GM08714 (cell line): ENCODE results near the gene COQ7.

Experiments
- H3K4me3 ChIP-seq: fragments of 200-500 bp; sonication (Bioruptor generic); 2 replicates; pipeline ENCODE4 v1.5.1; 2014; ENCODE audit warnings: mild to moderate bottlenecking, low read length, inconsistent platforms
- ZNF274 ChIP-seq: IDR thresholded peaks from 2 replicates; pipeline ENCODE4 v1.6.1; 2012; ENCODE audit warnings: mild to moderate bottlenecking, low read depth, low read length

COQ7 gene

DNA sequence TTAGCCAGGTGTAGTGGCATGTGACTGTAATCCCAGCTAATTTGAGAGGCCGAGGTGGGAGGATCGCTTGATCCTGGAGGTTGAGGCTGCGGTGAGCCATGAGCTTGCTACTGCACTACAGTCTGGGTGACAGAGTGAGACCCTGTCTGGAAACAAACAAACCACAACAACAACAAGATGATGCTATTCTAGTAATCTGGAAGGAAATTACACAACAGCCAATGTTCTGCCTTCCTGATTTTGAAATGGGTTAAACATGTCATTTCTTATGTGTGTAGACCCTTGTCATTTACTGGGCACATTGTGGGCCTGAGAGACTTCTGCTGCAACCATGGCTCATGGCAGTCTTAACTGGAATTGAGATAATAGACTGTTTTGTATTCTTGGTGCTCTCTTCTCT is 5.9 kb downstream of the COQ7 start:
- no peak overlapping the region for H3K4me3 ChIP-seq
- TF ChIP-seq ZNF274 = no peak

DNA sequence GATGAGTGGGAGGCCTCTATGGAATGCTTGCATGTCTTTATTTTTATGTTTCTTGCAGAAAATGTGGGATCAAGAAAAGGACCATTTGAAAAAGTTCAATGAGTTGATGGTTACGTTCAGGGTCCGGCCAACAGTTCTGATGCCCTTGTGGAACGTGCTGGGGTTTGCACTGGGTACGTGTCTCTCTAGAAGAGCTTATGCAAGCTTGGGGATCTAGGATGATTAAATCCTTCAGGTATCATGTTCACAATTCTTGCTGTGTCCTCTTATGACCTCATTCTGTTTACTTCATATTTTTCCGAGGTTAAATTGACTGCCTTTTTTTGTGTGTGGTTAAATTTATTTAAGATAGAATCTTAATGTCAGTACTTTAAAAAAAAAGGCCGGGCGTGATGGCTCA is 6.4 kb downstream of the COQ7 start:
- no peak overlapping the region for H3K4me3 ChIP-seq
- TF ChIP-seq ZNF274 = no peak

GRCh38 chr16:19075511-19075910 is 8.1 kb downstream of the COQ7 start:
- no peak for TF ChIP-seq ZNF274
- no peak overlapping the region for H3K4me3 ChIP-seq

DNA sequence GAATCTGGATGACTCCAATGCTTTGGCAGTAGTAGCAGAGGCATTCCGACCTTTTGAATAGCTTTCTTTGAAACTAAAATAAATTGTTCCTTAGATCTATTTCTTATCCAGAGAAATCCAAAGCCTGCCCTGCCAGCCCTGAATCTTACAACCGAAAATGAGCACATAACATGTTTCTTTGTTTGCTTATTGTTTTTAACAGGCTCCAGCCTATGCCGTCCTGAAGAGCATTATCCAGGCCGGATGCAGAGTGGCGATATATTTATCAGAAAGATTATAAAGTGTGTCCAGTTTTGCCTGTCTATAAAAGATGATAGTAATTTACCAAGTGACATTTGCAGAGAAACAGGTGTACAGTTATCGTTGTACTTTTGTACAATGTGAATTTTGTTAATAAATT is 10.5 kb downstream of the COQ7 start:
- no peak for TF ChIP-seq ZNF274
- no peak overlapping the region for H3K4me3 ChIP-seq

- TF ChIP-seq ZNF274 = no peak
- H3K4me3 ChIP-seq = no peak overlapping the region
These were observed 16.3 kb downstream of the COQ7 start for GRCh38 chr16:19083670-19084069.

GRCh38 chr16:19084139-19084538 is 16.7 kb downstream of the COQ7 start:
- no peak overlapping the region for H3K4me3 ChIP-seq
- no peak for TF ChIP-seq ZNF274

DNA sequence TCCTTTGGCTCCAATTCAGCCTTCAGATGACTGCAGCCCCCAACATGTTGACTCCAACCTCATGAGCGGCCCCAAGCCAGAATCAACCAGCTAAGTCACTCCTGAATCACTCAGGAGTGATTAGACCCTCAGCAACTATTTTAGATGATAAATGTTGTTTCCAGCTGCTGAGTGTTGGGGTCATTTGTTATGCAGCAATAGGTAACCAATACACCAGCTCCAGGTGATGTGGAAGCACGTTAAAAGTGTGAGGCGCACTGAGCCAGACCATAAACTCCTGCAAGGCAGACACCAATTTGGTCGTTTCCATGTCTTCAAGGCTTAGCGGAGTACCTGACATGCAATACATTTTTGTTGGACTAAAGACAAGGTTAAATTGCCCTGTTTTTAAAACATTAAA is 17.5 kb downstream of the COQ7 start:
- TF ChIP-seq ZNF274 = no peak
- no peak overlapping the region for H3K4me3 ChIP-seq

GRCh38 chr16:19085679-19086200 is 18.3 kb downstream of the COQ7 start:
- H3K4me3 ChIP-seq = no peak overlapping the region
- TF ChIP-seq ZNF274 = no peak

DNA sequence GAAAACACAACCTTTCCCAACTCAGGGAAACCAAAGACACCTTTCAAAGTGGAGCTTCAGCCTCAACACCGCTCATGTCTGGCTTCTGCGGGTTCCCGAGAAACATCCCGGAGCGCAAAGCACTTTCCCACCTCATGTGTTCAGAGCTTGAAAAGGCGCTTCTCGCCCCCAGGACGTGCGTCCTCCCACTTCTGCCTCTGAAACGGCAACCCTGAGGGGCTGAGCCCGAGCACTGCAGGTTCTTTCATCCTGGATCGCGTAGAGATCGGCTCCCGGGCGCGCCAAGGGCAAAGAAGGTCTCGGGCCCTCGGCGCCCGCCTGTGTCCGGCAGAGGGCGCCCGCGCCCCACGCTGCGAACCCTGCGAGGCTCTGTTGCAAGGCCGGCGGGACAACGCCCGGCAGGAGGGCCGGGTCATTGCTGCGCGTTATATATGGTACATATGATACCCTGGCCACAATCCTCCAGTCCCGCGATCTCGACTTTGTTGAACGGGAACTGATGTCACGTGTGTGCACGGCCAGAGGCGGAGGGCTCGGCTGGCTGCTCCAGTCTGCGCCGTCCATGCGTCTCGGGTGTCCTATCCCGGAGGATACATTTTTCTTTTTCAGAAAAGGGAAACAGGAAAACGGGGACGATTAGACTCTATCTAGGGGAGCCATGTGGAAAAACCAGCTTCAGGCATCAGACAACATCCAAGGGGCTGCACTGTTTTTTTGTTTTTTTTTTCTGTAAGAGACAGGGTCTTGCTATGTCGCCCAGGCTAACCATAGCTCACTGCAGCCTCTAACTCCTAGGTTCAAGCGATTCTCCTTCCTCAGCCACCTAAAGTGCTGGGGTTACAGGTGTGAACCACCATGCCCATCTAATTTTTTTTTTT is 19.1 kb downstream of the COQ7 start:
- no peak for TF ChIP-seq ZNF274
- H3K4me3 ChIP-seq = peak overlapping the region; percentile 1; the same call in 1 of the 2 replicates

GRCh38 chr16:19088341-19088916 is 21.0 kb downstream of the COQ7 start:
- TF ChIP-seq ZNF274 = no peak

GRCh38 chr16:19089410-19089955 is 22.1 kb downstream of the COQ7 start:
- TF ChIP-seq ZNF274 = no peak
- H3K4me3 ChIP-seq = no peak overlapping the region

More at GRCh38 chr16:19088341-19088916, 21.0 kb downstream of the COQ7 start:
- H3K4me3 ChIP-seq = no peak overlapping the region

DNA sequence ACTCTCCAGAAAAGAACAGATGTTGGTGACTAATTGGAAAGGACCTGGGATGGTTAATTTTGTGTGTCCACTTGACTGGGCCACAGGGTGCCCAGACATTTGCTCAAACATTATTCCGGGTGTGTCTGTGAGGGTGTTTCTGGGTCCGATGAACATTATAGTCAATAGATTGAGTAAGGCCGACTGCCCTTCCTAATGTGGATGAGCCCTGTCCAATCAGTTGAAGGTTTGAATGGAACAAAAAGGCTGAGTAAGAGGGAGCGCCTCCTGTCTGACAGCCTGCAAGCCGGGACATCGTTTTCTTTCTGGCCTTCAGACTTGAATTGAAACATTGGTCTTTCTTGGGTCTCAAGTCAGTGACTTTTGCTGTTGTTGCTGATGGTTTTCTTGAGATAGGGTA is 23.5 kb downstream of the COQ7 start:
- no peak for TF ChIP-seq ZNF274
- no peak overlapping the region for H3K4me3 ChIP-seq

- H3K4me3 ChIP-seq = no peak overlapping the region
- no peak for TF ChIP-seq ZNF274
These were observed 25.4 kb downstream of the COQ7 start for GRCh38 chr16:19092653-19093410.

GRCh38 chr16:19093631-19094541 is 26.5 kb downstream of the COQ7 start:
- no peak overlapping the region for H3K4me3 ChIP-seq
- no peak for TF ChIP-seq ZNF274
